ENCODE data around the gene CHID1. TPM values are rescaled to one million over a fixed set of nuclear protein-coding genes. Genes with fewer than 3 reads are reported as not detected.

The CHID1 gene
- total and polyA plus RNA-seq, 4 donors = 41.7 to 92.2 (median 48.8) TPM

DNA sequence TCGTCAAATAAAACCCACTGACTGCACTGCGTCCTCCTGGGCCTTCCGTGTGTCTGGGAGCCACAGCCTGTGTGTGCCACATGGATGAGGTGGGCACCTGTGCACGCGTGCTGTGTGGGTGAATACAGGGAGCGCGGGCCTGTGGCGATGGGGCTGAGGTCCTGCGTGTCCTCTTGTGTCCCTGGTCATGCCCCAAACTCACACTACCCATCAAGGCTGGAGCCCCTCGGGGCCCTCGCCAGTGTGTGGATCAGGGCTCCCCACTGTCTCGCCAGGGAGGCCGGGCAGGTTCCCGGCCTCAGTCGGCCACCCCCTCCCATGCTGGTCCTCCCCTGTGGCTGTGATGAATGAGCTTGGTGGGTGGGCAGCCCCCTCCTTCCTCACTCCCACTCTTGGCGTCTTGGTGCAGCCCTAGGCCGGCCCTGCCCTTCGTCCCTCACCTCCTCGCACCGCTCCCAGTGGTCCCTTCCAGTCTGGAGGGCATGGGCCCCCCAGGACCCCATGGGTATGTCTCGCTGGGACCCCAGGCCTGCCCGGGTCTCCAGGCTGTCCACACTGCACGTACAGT is 78.6 kb downstream of the CHID1 start:
- peaks cover 0 to 67% (median 27%) of the 10 kb centered on the region in 5 donors for H3K4me1 ChIP-seq (ENCODE audit: control insufficient read depth in 5 of 5, insufficient read depth in 5 of 5, low read length in 5 of 5)
- no peaks in the 10 kb centered on the region for H3K9me3 ChIP-seq (ENCODE audit: control insufficient read depth in 4 of 4, insufficient read depth in 3 of 4, low read length in 3 of 4)
- TF ChIP-seq, protein P1, sequence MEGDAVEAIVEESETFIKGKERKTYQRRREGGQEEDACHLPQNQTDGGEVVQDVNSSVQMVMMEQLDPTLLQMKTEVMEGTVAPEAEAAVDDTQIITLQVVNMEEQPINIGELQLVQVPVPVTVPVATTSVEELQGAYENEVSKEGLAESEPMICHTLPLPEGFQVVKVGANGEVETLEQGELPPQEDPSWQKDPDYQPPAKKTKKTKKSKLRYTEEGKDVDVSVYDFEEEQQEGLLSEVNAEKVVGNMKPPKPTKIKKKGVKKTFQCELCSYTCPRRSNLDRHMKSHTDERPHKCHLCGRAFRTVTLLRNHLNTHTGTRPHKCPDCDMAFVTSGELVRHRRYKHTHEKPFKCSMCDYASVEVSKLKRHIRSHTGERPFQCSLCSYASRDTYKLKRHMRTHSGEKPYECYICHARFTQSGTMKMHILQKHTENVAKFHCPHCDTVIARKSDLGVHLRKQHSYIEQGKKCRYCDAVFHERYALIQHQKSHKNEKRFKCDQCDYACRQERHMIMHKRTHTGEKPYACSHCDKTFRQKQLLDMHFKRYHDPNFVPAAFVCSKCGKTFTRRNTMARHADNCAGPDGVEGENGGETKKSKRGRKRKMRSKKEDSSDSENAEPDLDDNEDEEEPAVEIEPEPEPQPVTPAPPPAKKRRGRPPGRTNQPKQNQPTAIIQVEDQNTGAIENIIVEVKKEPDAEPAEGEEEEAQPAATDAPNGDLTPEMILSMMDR (IDR thresholded peaks at IDR 0.05; ENCODE audit: control extremely low read depth, extremely low read depth) = no peak
- 72 to 76% methylated on average over 21 to 23 of the region's 23 CpGs for WGBS, 2 donors
- H3K36me3 ChIP-seq (ENCODE audit: control insufficient read depth in 4 of 4, insufficient read depth in 4 of 4, low read length in 4 of 4) = peaks cover 0 to 10% (median 6%) of the 10 kb centered on the region in 4 donors
- no peak for DNase-seq
- peak overlapping the region in 1 of 2 donors; percentile 44 for H3K27ac ChIP-seq (ENCODE audit: low read depth in 1 of 2, low read length in 1 of 2)
- H3K27me3 ChIP-seq (ENCODE audit: control insufficient read depth in 3 of 3, insufficient read depth in 3 of 3, low read length in 2 of 3) = peaks cover 0 to 24% (median 12%) of the 10 kb centered on the region in 3 donors
- H3K4me3 ChIP-seq = no peak overlapping the region
- peak overlapping the region in 1 of 2 donors; percentile 11 for H3K9ac ChIP-seq (ENCODE audit: insufficient read depth in 1 of 2, low read length in 2 of 2)
- no peak for ATAC-seq (ENCODE audit: insufficient read depth, low FRiP score)

DNA sequence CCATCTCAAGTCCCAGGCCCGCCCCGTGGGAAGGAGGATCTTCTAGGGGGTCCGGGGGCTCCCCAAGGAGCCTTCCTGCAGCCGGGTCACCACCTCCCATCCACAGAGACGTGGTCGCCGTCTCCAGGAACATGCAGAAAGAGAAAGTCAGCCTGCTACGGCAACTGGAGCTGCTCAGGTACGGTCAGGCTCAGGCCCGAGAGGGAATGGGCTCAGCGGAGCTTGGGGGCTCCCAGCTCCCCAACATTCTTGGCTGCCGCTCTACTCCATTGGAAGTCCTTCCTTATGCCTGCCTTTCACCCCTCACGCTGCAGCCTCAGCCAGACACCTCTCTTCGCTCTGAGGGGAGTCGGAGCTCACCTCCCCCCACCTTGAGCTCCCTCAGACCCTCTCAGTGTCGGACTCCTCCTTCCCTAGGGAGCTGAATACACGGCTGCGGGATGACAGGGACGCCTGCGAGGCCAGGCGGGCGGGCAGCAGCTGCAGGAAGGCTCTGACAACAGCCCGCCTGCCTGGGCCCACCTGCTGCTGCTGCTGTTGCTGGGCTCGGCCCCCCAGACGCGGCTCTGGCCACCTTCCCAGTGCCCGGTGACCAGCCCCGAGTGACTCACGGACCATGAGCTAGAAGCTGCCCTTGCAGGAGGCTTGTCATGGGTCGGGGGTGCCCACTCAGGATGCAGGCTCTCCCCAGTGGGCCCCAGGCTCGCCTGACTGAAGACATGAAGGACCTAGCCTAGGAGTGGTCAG is 79.3 kb downstream of the CHID1 start:
- Histone ChIP-seq H3K36me3 (ENCODE audit: control insufficient read depth in 4 of 4, insufficient read depth in 4 of 4, low read length in 4 of 4) (peaks cover 0 to 4% (median 2%) of the 10 kb centered on the region in 4 donors), H3K27ac (ENCODE audit: low read depth in 1 of 2, low read length in 1 of 2) (no peak overlapping the region), H3K27me3 (ENCODE audit: control insufficient read depth in 3 of 3, insufficient read depth in 3 of 3, low read length in 2 of 3) (peaks cover 0 to 24% (median 16%) of the 10 kb centered on the region in 3 donors), H3K9ac (ENCODE audit: insufficient read depth in 1 of 2, low read length in 2 of 2) (no peak overlapping the region), H3K4me3 (no peak overlapping the region), H3K9me3 (ENCODE audit: control insufficient read depth in 4 of 4, insufficient read depth in 3 of 4, low read length in 3 of 4) (no peaks in the 10 kb centered on the region), H3K4me1 (ENCODE audit: control insufficient read depth in 5 of 5, insufficient read depth in 5 of 5, low read length in 5 of 5) (peaks cover 0 to 75% (median 27%) of the 10 kb centered on the region in 5 donors)
- no peak for DNase-seq
- TF ChIP-seq, protein P1 (IDR thresholded peaks at IDR 0.05; ENCODE audit: control extremely low read depth, extremely low read depth) = no peak
- no peak for ATAC-seq (ENCODE audit: insufficient read depth, low FRiP score)
- 74 to 78% methylated on average over 31 of the region's 31 CpGs for WGBS, 2 donors

DNA sequence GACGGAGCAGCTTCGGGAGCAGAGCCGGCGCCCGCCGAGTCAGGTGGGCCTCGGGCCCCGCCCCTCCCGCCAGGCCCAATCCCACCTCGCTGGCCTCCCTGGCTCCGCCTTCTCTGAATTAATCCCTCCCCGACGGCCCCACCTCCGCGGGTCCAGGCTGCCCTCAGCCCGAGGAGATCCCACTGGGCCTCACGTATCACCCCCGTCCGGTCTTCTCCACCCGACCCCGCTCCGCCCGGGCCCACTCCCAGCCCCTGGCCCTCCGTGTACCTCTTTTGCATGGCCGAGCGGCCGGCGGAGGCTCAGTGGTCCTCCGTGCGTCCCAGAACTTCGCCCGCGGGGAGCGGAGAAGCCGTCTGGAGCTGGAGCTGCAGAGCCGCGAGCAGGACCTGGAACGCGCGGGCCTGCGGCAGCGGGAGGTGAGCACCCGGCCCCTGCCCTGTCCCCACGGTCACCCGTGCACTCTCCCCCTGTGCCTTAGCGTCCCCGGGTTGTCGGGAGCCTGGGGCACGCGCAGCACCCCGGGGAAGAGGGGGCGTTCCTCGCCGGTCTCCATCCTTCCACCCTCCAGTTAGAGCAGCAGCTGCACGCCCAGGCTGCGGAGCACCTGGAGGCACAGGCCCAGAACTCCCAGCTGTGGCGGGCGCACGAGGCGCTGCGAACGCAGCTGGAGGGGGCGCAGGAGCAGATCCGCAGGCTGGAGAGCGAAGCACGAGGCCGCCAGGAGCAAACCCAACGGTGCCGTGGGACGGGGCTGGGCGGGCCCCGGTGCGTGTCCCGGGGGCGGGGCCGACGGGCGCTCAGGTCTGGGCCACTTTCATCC is 80.1 kb downstream of the CHID1 start:
- no peak overlapping the region for H3K9ac ChIP-seq (ENCODE audit: insufficient read depth in 1 of 2, low read length in 2 of 2)
- 12 to 19% methylated on average over 63 to 78 of the region's 78 CpGs for WGBS, 2 donors
- H3K9me3 ChIP-seq (ENCODE audit: control insufficient read depth in 4 of 4, insufficient read depth in 3 of 4, low read length in 3 of 4) = no peaks in the 10 kb centered on the region
- peak overlapping the region in 1 of 2 donors; percentile 77 for H3K27ac ChIP-seq (ENCODE audit: low read depth in 1 of 2, low read length in 1 of 2)
- peaks cover 0 to 76% (median 33%) of the 10 kb centered on the region in 5 donors for H3K4me1 ChIP-seq (ENCODE audit: control insufficient read depth in 5 of 5, insufficient read depth in 5 of 5, low read length in 5 of 5)
- H3K4me3 ChIP-seq = no peak overlapping the region
- no peaks in the 10 kb centered on the region for H3K36me3 ChIP-seq (ENCODE audit: control insufficient read depth in 4 of 4, insufficient read depth in 4 of 4, low read length in 4 of 4)
- DNase-seq (peak; percentile 61 to 69 (median 64)), ATAC-seq (ENCODE audit: insufficient read depth, low FRiP score) (peak; percentile 49)
- peaks cover 0 to 24% (median 19%) of the 10 kb centered on the region in 3 donors for H3K27me3 ChIP-seq (ENCODE audit: control insufficient read depth in 3 of 3, insufficient read depth in 3 of 3, low read length in 2 of 3)
- TF ChIP-seq, protein P1 (IDR thresholded peaks at IDR 0.05; ENCODE audit: control extremely low read depth, extremely low read depth) = no peak
